HG03175 (cell line): ENCODE results near the gene LRRC27.

Experiments used
- ATAC-seq: cut with Tn5 transposase; IDR thresholded peaks from one replicate; pipeline ENCODE4 v1.9.1; 2021; ENCODE audit warnings: mild to moderate bottlenecking, moderate library complexity; ENCODE audit not compliant: unreplicated experiment

LRRC27 gene

GRCh38 chr10:132421847-132422751 lies 90.1 kb downstream of the LRRC27 start:
- peak; percentile 63 for ATAC-seq

GRCh38 chr10:132422903-132423825 lies 91.2 kb downstream of the LRRC27 start:
- no peak for ATAC-seq

- ATAC-seq = no peak
These were observed 92.2 kb downstream of the LRRC27 start for GRCh38 chr10:132423966-132424861.

GRCh38 chr10:132425029-132425756 lies 93.2 kb downstream of the LRRC27 start:
- ATAC-seq = no peak

GRCh38 chr10:132425757-132426155 lies 93.8 kb downstream of the LRRC27 start:
- no peak for ATAC-seq

- ATAC-seq = no peak
These were observed 95.2 kb downstream of the LRRC27 start for GRCh38 chr10:132427006-132427771.

- no peak for ATAC-seq
These were observed 96.0 kb downstream of the LRRC27 start for GRCh38 chr10:132427939-132428367.

- no peak for ATAC-seq
These were observed 96.5 kb downstream of the LRRC27 start for GRCh38 chr10:132428486-132428995.
